Esophagus (tissue), 2 donors: Measurements from ENCODE around the gene LIN7B. TPM values are rescaled to one million over a fixed set of nuclear protein-coding genes. Genes with fewer than 3 reads are reported as not detected.
A peak's percentile ranks its signal among the peaks of the same experiment; 100 is the strongest.

Experiments used
- H3K27ac ChIP-seq, 2 donors: one replicate each; pipeline ENCODE4 v1.5.1; 2013; ENCODE audit warnings: low read depth in 2 of 2, mild to moderate bottlenecking in 2 of 2, inconsistent platforms in 1 of 2, low read length in 1 of 2, moderate library complexity in 1 of 2
- H3K27me3 ChIP-seq, 2 donors: one replicate each; pipeline ENCODE4 v1.6.1; 2013; ENCODE audit warnings: low read length in 2 of 2, control low read depth in 1 of 2, mild to moderate bottlenecking in 1 of 2; ENCODE audit not compliant: insufficient read depth in 2 of 2, control insufficient read depth in 1 of 2
- H3K36me3 ChIP-seq, 2 donors: one replicate each; pipeline ENCODE4 v1.6.1; 2013; ENCODE audit warnings: low read length in 1 of 2; ENCODE audit not compliant: control insufficient read depth in 2 of 2, insufficient read depth in 2 of 2
- H3K4me1 ChIP-seq, 2 donors: one replicate each; pipeline ENCODE4 v1.6.1; 2013; ENCODE audit warnings: low read length in 1 of 2; ENCODE audit not compliant: control insufficient read depth in 2 of 2, insufficient read depth in 2 of 2
- H3K4me3 ChIP-seq, 2 donors: one replicate each; pipeline ENCODE4 v1.5.1; 2013; ENCODE audit warnings: low read length in 2 of 2, mild to moderate bottlenecking in 2 of 2, low read depth in 1 of 2, moderate library complexity in 1 of 2
- H3K9me3 ChIP-seq, 2 donors: one replicate each; pipeline ENCODE4 v1.6.1; 2013; ENCODE audit warnings: mild to moderate bottlenecking in 2 of 2, low read depth in 1 of 2, low read length in 1 of 2, moderate library complexity in 1 of 2; ENCODE audit not compliant: control insufficient read depth in 2 of 2, insufficient read depth in 1 of 2
- WGBS, 2 donors: extraction: QIAGEN DNeasy Blood & Tissue Kit; methylation state at CpG; one replicate each; pipeline ENCODE4 v1.1.7; 2013; 5-methylcytosine and 5-hydroxymethylcytosine counted together
- polyA plus RNA-seq, 2 donors: library from polyadenylated mRNA; stranded (reverse); fragments of 200-250 nt; gene quantifications; one replicate each; pipeline ENCODE4 v1.2.3, GENCODE V29; 2013
- donor health status: healthy with polysubstance abuse.
- donor health status: Bipolar disorder and iron deficiency.

LIN7B gene
- polyA plus RNA-seq, 2 donors: 13.7 to 18.5 TPM

DNA sequence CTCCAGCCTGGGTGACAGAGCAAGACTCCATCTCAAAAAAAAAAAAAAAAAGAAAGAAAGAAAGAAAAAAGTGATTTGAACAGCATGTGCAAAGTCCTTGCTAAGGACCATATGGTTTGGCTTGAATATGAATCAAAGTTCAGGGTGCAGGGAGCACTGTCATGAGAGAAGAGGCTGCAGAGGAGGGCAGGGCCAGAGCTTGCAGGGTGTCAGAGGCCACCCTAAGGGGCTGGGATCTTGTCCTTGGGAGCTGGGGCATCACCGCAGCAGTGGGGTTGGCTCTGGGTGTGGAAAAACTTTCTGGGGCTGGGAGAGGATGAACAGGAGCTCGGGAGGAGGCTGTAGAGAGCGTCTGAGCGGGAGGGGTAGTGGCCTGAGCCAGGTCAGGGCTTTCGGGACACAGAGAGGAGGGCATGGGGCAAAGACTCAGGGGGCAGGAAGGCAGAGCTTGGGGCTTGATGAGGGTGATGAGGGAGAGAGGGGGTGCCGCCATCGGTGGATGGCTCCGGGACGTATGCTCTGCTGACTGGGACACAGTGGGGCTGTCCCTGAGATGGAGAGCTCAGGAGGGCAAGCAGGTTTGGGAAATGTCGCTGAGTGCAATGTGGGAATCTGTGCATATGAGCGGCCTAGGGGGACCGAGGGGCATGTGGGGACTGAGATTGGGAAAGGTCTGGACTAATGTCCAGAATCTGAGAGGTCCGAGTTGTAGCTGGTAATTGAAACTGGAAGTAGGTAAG is 46.5 kb downstream of the LIN7B start:
- Histone ChIP-seq H3K27ac (no peak overlapping the region), H3K27me3 (no peaks in the 10 kb centered on the region), H3K36me3 (no peaks in the 10 kb centered on the region), H3K4me1 (peaks cover 2 to 3% of the 10 kb centered on the region in 2 donors), H3K4me3 (no peak overlapping the region), H3K9me3 (no peaks in the 10 kb centered on the region)
- 82 to 88% methylated on average over 13 of the region's 13 CpGs for WGBS, 2 donors

DNA sequence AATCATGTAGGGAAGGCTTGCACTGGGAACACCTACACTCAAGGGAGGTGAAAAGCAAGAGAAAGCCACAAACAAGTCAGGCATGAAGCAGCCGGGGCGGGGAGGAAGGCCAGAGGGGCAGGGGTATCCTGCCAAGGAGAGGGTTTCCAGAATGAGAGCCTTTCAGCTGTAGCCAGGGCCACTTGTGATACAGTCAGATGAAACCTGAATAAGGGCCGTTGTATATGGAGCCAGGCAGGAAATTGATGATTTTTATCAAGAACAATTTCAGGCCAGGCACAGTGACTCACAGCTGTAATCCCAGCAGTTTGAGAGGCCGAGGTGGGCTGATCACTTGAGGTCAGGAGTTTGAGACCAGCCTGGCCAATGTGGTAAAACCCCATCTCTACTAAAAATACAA is 47.8 kb downstream of the LIN7B start:
- H3K27me3 ChIP-seq: no peaks in the 10 kb centered on the region
- H3K4me3 ChIP-seq: no peak overlapping the region
- peaks cover 2 to 8% of the 10 kb centered on the region in 2 donors for H3K4me1 ChIP-seq
- H3K9me3 ChIP-seq: no peaks in the 10 kb centered on the region
- WGBS, 2 donors: 52 to 58% methylated on average over 4 of the region's 4 CpGs
- no peaks in the 10 kb centered on the region for H3K36me3 ChIP-seq
- no peak overlapping the region for H3K27ac ChIP-seq

DNA sequence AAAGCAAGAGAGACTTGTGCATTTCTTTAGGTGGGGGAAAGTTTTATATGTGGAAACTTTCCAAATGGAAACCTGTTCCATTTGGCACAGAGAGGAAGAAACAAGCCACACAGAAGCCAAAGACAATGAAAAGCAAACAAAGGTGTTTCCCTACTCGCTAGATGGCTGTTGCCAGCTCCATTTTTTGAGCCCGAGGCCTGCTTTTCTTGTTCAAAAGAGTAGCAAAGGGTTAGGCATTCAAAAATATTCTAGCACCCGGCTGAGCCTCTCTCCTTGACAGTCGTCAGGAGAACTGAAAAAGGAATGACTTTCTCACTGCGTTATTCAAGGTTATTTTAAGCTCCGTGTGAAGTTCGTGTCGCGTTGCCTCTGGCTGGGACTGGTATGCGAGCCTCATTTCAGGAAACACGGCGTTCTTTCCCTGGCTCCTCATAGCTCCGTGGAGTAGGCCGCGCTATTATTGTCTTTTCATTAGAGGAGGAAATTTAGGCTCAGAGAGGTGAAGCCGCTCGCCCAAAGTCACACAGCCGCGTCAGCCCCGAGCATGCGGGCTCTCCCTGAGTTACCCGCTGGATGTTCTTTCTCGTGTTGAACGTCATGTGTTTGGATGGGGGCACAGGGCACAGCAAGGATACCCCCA is 51.1 kb downstream of the LIN7B start:
- Histone ChIP-seq H3K27me3 (no peaks in the 10 kb centered on the region), H3K27ac (peak overlapping the region; percentile 43 to 59), H3K4me3 (no peak overlapping the region), H3K9me3 (no peaks in the 10 kb centered on the region), H3K4me1 (peaks cover 2 to 8% of the 10 kb centered on the region in 2 donors), H3K36me3 (peaks cover 0 to 12% of the 10 kb centered on the region in 2 donors)
- 32 to 39% methylated on average over 24 of the region's 24 CpGs for WGBS, 2 donors

DNA sequence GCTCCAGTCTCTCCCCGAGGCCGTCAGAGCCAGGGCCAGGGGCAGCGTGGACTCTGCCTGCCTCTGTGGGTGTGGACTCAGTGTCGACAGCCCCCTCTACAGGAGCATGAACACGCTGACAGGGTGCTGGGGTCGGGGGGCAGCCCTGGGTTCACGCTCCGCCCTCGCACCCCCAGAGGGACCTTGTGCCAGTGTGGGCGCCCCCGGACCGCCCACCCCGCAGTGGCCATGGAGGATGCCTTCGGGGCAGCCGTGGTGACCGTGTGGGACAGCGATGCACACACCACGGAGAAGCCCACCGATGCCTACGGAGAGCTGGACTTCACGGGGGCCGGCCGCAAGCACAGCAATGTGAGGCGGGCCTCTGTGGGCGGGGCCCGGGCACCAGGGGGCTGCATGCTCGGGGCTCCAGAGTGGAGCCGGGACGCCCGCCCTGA is 51.7 kb downstream of the LIN7B start:
- no peak overlapping the region for H3K4me3 ChIP-seq
- no peaks in the 10 kb centered on the region for H3K27me3 ChIP-seq
- H3K9me3 ChIP-seq: no peaks in the 10 kb centered on the region
- peak overlapping the region; percentile 43 to 59 for H3K27ac ChIP-seq
- 38 to 49% methylated on average over 22 to 30 of the region's 30 CpGs for WGBS, 2 donors
- H3K36me3 ChIP-seq: peaks cover 0 to 12% of the 10 kb centered on the region in 2 donors
- peaks cover 2 to 8% of the 10 kb centered on the region in 2 donors for H3K4me1 ChIP-seq

DNA sequence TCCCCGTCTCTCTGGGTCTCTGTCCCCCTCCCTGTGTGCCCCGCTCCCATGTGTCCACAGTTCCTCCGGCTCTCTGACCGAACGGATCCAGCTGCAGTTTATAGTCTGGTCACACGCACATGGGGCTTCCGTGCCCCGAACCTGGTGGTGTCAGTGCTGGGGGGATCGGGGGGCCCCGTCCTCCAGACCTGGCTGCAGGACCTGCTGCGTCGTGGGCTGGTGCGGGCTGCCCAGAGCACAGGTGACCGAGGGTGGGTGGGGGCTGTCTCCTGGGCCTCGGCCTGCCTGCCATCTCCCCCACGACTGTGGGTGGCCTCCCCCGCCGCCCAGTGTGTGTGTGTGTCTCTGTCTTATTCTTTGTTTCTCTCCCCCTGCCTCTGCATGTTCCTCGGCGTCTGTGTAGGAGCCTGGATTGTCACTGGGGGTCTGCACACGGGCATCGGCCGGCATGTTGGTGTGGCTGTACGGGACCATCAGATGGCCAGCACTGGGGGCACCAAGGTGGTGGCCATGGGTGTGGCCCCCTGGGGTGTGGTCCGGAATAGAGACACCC is 53.8 kb downstream of the LIN7B start:
- Histone ChIP-seq H3K4me1 (peaks cover 2 to 8% of the 10 kb centered on the region in 2 donors), H3K9me3 (no peaks in the 10 kb centered on the region), H3K27me3 (no peaks in the 10 kb centered on the region), H3K27ac (no peak overlapping the region), H3K4me3 (no peak overlapping the region), H3K36me3 (peaks cover 0 to 29% of the 10 kb centered on the region in 2 donors)
- 85 to 90% methylated on average over 25 of the region's 25 CpGs for WGBS, 2 donors

Other genes with a start within 250 kb of the LIN7B start
- gene PLEKHA4, start 245.8 kb upstream of the LIN7B start, polyA plus RNA-seq: 1 to 10 TPM; 8.6 to 9.2 TPM
- gene PPP1R15A, start 241.9 kb upstream of the LIN7B start, polyA plus RNA-seq: 100 to 1,000 TPM in 1 of 2 donors, 10 to 100 TPM in 1; 38.0 to 145 TPM
- gene TULP2, start 215.6 kb upstream of the LIN7B start, polyA plus RNA-seq: under 1 TPM in 1 of 2 donors, not detected in 1; 0.08 TPM
- gene NUCB1, start 214.1 kb upstream of the LIN7B start, polyA plus RNA-seq: 100 to 1,000 TPM in 1 of 2 donors, 10 to 100 TPM in 1; 88.2 to 116 TPM
- 1 to 10 TPM in 1 of 2 donors, under 1 TPM in 1; 0.57 to 1.3 TPM for gene DHDH, start 180.7 kb upstream of the LIN7B start, polyA plus RNA-seq
- gene BAX, start 159.5 kb upstream of the LIN7B start, polyA plus RNA-seq: 10 to 100 TPM; 41.7 to 56.9 TPM
- 100 to 1,000 TPM; 645 to 931 TPM for gene FTL, start 149.1 kb upstream of the LIN7B start, polyA plus RNA-seq
- gene GYS1, start 121.1 kb upstream of the LIN7B start, polyA plus RNA-seq: 10 to 100 TPM; 27.0 to 30.9 TPM
- gene RUVBL2, start 120.5 kb upstream of the LIN7B start, polyA plus RNA-seq: 10 to 100 TPM; 56.1 to 87.4 TPM
- under 1 TPM; 0.29 to 0.45 TPM for gene LHB, start 97.3 kb upstream of the LIN7B start, polyA plus RNA-seq
- gene CGB3, start 90.0 kb upstream of the LIN7B start, polyA plus RNA-seq: not detected
- gene CGB2, start 82.5 kb upstream of the LIN7B start, polyA plus RNA-seq: not detected
- not detected for gene CGB1, start 77.5 kb upstream of the LIN7B start, polyA plus RNA-seq
- under 1 TPM in 1 of 2 donors, not detected in 1; 0.39 TPM for gene CGB5, start 70.5 kb upstream of the LIN7B start, polyA plus RNA-seq
- gene CGB8, start 65.3 kb upstream of the LIN7B start, polyA plus RNA-seq: not detected
- gene CGB7, start 56.6 kb upstream of the LIN7B start, polyA plus RNA-seq: 1 to 10 TPM; 1.4 to 3.5 TPM
- gene NTF4, start 49.6 kb upstream of the LIN7B start, polyA plus RNA-seq: 10 to 100 TPM in 1 of 2 donors, 1 to 10 TPM in 1; 7.7 to 20.0 TPM
- gene KCNA7, start 41.7 kb upstream of the LIN7B start, polyA plus RNA-seq: under 1 TPM; 0.01 to 0.02 TPM
- 100 to 1,000 TPM; 160 to 252 TPM for gene SNRNP70, start 28.9 kb upstream of the LIN7B start, polyA plus RNA-seq
- 1 to 10 TPM; 2.3 to 5.4 TPM for gene C19orf73, start 4.8 kb downstream of the LIN7B start, polyA plus RNA-seq
- gene PPFIA3, start 5.2 kb downstream of the LIN7B start, polyA plus RNA-seq: 10 to 100 TPM; 15.2 to 28.6 TPM
- under 1 TPM; 0.39 to 0.65 TPM for gene HRC, start 41.0 kb downstream of the LIN7B start, polyA plus RNA-seq
- gene TRPM4, start 43.4 kb downstream of the LIN7B start, polyA plus RNA-seq: 10 to 100 TPM; 11.4 to 43.7 TPM
- 1 to 10 TPM in 1 of 2 donors, under 1 TPM in 1; 0.79 to 1.2 TPM for gene SLC6A16, start 210.8 kb downstream of the LIN7B start, polyA plus RNA-seq
- gene CD37, start 221.0 kb downstream of the LIN7B start, polyA plus RNA-seq: 1 to 10 TPM; 2.5 to 3.1 TPM
- 1 to 10 TPM; 6.0 to 8.3 TPM for gene TEAD2, start 248.0 kb downstream of the LIN7B start, polyA plus RNA-seq
- under 1 TPM in 1 of 2 donors, not detected in 1; 0.07 TPM for gene DKKL1, start 249.5 kb downstream of the LIN7B start, polyA plus RNA-seq